Endothelial cell of umbilical vein (primary cell): ENCODE data around the gene KLHL26. TPM values are rescaled to one million over a fixed set of nuclear protein-coding genes. Genes with fewer than 3 reads are reported as not detected.

ENCODE experiments used
- BruUV-seq: library from RNA; stranded (reverse); fragments of 400-500 nt; replicated peaks from 2 replicates; lab custom pipeline; 2021; lab: Mats Ljungman, UMichigan
- CTCF ChIA-PET: fragments of 300-600, 350-600 bp; sonication (Branson Sonifier 250); formaldehyde crosslinking; loops from one replicate; lab custom pipeline; 2021; ENCODE audit warnings: antibody characterized with exemption, inconsistent platforms; lab: Charles Lee
- POLR2A ChIA-PET: fragments of 300-600, 350-600 bp; sonication (Branson Sonifier 250); formaldehyde crosslinking; loops from one replicate; lab custom pipeline; 2021; ENCODE audit warnings: antibody characterized with exemption, inconsistent platforms; lab: Charles Lee
- DNase-seq: peaks from one replicate; pipeline ENCODE4 v3.0.0-alpha.2; 2011; ENCODE audit warnings: low read depth, low spot score
- FAIRE-seq: peaks from 2 replicates; lab custom pipeline; 2011; peaks lifted over from hg19 to GRCh38; lab: Jason Lieb, UNC
- H2AFZ ChIP-seq: 2 replicates; pipeline ENCODE4 v1.6.0; 2012; ENCODE audit warnings: low read depth, low read length, control low read depth, inconsistent platforms
- H3K27ac ChIP-seq: 2 replicates; pipeline ENCODE4 v1.5.1; 2011; ENCODE audit warnings: low read depth, mild to moderate bottlenecking, control low read depth, low read length, moderate library complexity; ENCODE audit not compliant: insufficient read depth
- H3K27me3 ChIP-seq, 2 experiments: 2 replicates each; pipeline versions ENCODE4 v1.6.0 to v1.6.1; 2011; ENCODE audit warnings: low read length in 2 of 2, mixed read lengths in 1 of 2; ENCODE audit not compliant: control insufficient read depth in 2 of 2, insufficient read depth in 2 of 2
- H3K36me3 ChIP-seq, 2 experiments: 2 replicates in 1 of 2; 3 replicates in 1 of 2; pipeline ENCODE4 v1.5.1; 2011; ENCODE audit warnings: low read length in 2 of 2, mild to moderate bottlenecking in 1 of 2, moderate library complexity in 1 of 2; ENCODE audit not compliant: control insufficient read depth in 2 of 2, insufficient read depth in 2 of 2; ENCODE audit errors: extremely low read depth in 1 of 2
- H3K4me1 ChIP-seq: 3 replicates; pipeline ENCODE4 v1.5.1; 2011; ENCODE audit warnings: mild to moderate bottlenecking, low read length; ENCODE audit not compliant: control insufficient read depth, insufficient read depth; ENCODE audit errors: extremely low read depth
- H3K4me2 ChIP-seq: 2 replicates; pipeline ENCODE4 v1.6.1; 2011; ENCODE audit warnings: low read length, control low read depth, mixed read lengths; ENCODE audit not compliant: insufficient read depth
- H3K4me3 ChIP-seq, 3 experiments: fragments of 200-600 bp in 1 of 3; sonication (generic), shearing (Covaris generic) in 1 of 3; replicated peaks in 1 of 3; 2 replicates each; pipeline ENCODE4 v1.5.1; 2011 to 2016; ENCODE audit warnings: control low read depth in 3 of 3, low read length in 3 of 3, mild to moderate bottlenecking in 2 of 3, inconsistent platforms in 1 of 3, low read depth in 1 of 3, moderate library complexity in 1 of 3; ENCODE audit not compliant: insufficient read depth in 1 of 3
- H3K79me2 ChIP-seq: 2 replicates; pipeline ENCODE4 v1.6.0; 2012; ENCODE audit warnings: low read length, inconsistent platforms; ENCODE audit not compliant: control insufficient read depth, insufficient read depth
- H3K9ac ChIP-seq: replicated peaks from 2 replicates; pipeline ENCODE3; 2011; ENCODE audit warnings: low read length, control low read depth; ENCODE audit not compliant: insufficient read depth; ENCODE audit errors: extremely low read depth
- H3K9me1 ChIP-seq: replicated peaks from 3 replicates; pipeline ENCODE4 v1.6.0; 2011; ENCODE audit warnings: mild to moderate bottlenecking, low read length; ENCODE audit not compliant: control insufficient read depth, insufficient read depth; ENCODE audit errors: extremely low read depth
- H3K9me3 ChIP-seq: replicated peaks from 2 replicates; pipeline ENCODE4 v1.5.1; 2012; ENCODE audit warnings: low read length, inconsistent platforms; ENCODE audit not compliant: control insufficient read depth, insufficient read depth
- H4K20me1 ChIP-seq: replicated peaks from 2 replicates; pipeline ENCODE3; 2011; ENCODE audit warnings: mild to moderate bottlenecking, low read length; ENCODE audit not compliant: control insufficient read depth, insufficient read depth; ENCODE audit errors: extremely low read depth
- CTCF ChIP-seq, 2 donors: IDR thresholded peaks; 1 replicate in 1 of 2; 2 replicates in 1 of 2; pipeline ENCODE4 v1.5.1; 2011; ENCODE audit warnings: low read length in 2 of 2, mild to moderate bottlenecking in 2 of 2, moderate library complexity in 2 of 2, control low read depth in 1 of 2, inconsistent platforms in 1 of 2, low read depth in 1 of 2; ENCODE audit not compliant: insufficient read depth in 1 of 2; ENCODE audit errors: extremely low read depth in 1 of 2
- EZH2 ChIP-seq: IDR thresholded peaks from 2 replicates; pipeline ENCODE4 v1.6.1; 2012; ENCODE audit warnings: borderline replicate concordance, low read depth, mild to moderate bottlenecking, moderate library complexity, low read length, inconsistent platforms; ENCODE audit not compliant: severe bottlenecking
- FOS ChIP-seq: IDR thresholded peaks from 2 replicates; pipeline ENCODE4 v1.6.1; 2011; ENCODE audit warnings: mild to moderate bottlenecking, low read length, moderate library complexity, borderline replicate concordance; ENCODE audit not compliant: insufficient read depth
- GATA2 ChIP-seq: IDR thresholded peaks from 2 replicates; pipeline ENCODE4 v1.7.0; 2011; ENCODE audit warnings: low read depth, mild to moderate bottlenecking, moderate library complexity, mixed read lengths, low read length; ENCODE audit not compliant: insufficient read length, insufficient read depth
- JUN ChIP-seq: IDR thresholded peaks from 2 replicates; pipeline ENCODE4 v1.6.1; 2011; ENCODE audit warnings: borderline replicate concordance, low read depth; ENCODE audit not compliant: insufficient read length, insufficient read depth
- MYC ChIP-seq: IDR thresholded peaks from one replicate; pipeline ENCODE4 v1.6.1; 2011; ENCODE audit warnings: mild to moderate bottlenecking, low read depth, low read length
- POLR2A ChIP-seq: IDR thresholded peaks from 2 replicates; pipeline ENCODE4 v1.6.1; 2012; ENCODE audit warnings: low read depth, mild to moderate bottlenecking, control low read depth, low read length
- POLR2AphosphoS5 ChIP-seq: IDR thresholded peaks from 2 replicates; pipeline ENCODE4 v1.6.1; 2012; ENCODE audit warnings: low read depth, mild to moderate bottlenecking, control low read depth, low read length, moderate library complexity; ENCODE audit not compliant: insufficient read depth
- dilution Hi-C: fragments of 300-500 bp; cut with MboI; formaldehyde crosslinking; loops from one replicate; pipeline ENCODE4 v1.15.0; 2019; ENCODE audit warnings: low sequenced_read_pairs; ENCODE audit not compliant: extremely low pct_ligation_motif_present
- intact Hi-C: fragments of 100-400 bp; cut with micrococcal nuclease; formaldehyde crosslinking; loops from one replicate; pipeline ENCODE4 v1.10.0; 2022
- polyA plus RNA-seq, 4 experiments: library from polyadenylated mRNA; depleted of rRNA in 3 of 4; stranded (reverse) in 3 of 4; unstranded in 1 of 4; fragments of >200 nt; gene quantifications; 2 replicates each; pipeline versions ENCODE4 v1.2.1 to v1.2.3, GENCODE V29; 2011 to 2012; ENCODE audit warnings: missing spikeins in 1 of 4
- total RNA-seq: library from RNA; stranded (reverse); gene quantifications from 2 replicates; pipeline ENCODE4 v1.2.3, GENCODE V29; 2021
- TF ChIP-seq, protein P1 (sequence below): IDR thresholded peaks from 2 replicates; pipeline ENCODE4 v1.6.1; 2011; ENCODE audit not compliant: insufficient read depth, insufficient read length

KLHL26 gene
- total and polyA plus RNA-seq, 2 donors (not counting 3 experiments of a cell fraction or from before 2014, with no cell fraction given): 2.4 to 6.2 TPM

DNA sequence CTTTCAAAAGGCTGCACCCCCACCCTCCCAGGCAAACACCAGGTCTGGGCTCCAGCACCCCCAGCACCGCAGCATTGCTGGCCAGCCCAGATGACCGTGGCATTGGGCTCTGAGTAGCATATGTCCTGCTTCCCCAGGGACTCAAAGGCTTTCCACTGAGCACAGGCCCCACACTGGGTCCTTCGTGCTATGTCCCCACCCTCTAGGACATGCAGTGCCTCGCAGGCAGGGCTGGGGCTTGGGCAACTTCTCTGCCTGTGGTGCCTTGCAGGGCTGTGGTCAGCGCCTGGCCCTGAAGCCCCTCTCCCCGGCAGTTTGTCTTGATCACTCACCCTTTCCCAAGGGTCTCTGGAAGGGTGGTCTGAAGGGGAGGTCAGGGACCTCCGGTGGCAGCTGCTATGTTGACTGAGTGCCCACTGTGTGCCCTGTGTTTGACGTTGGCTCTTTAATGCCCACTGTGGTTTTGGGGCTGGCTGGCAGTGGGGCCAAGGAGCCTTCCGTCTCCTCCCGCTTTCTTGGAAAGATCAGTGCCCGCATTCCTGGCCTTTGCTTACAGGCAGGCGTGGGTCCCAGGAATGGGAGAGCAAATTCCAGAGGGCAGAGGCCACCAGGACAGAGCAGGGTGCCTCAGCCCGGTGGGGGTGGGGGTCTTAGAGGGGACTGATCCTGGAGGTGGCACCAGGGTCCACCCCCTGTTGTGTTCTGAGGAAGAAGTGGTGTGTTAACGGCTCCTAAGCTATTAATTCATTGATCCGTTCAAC is 26.3 kb downstream of the KLHL26 start:
- peaks cover 3% of the 10 kb centered on the region for H3K4me1 ChIP-seq
- no peak overlapping the region for H3K9ac ChIP-seq
- CTCF ChIA-PET: no interaction called here
- H3K4me3 ChIP-seq: no peak overlapping the region
- no peak for TF ChIP-seq CTCF (IDR thresholded peaks at IDR 0.05; ENCODE audit: extremely low read depth in 1 of 2, insufficient read depth in 1 of 2, low read depth in 1 of 2, low read length in 2 of 2)
- TF ChIP-seq EZH2: no peak
- no peak for TF ChIP-seq POLR2AphosphoS5
- no peak for TF ChIP-seq MYC
- TF ChIP-seq JUN: no peak
- TF ChIP-seq, protein P1, sequence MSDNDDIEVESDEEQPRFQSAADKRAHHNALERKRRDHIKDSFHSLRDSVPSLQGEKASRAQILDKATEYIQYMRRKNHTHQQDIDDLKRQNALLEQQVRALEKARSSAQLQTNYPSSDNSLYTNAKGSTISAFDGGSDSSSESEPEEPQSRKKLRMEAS: no peak
- no peak for TF ChIP-seq GATA2
- TF ChIP-seq POLR2A: no peak
- TF ChIP-seq FOS: no peak
- no peak overlapping the region for H2AFZ ChIP-seq
- POLR2A ChIA-PET: no interaction called here
- no TSS peak for BruUV-seq
- no peak overlapping the region for H3K4me2 ChIP-seq
- intact Hi-C loops (no loop called here), dilution Hi-C loops (no loop called here)
- peaks cover under 1 to 5% of the 10 kb centered on the region in 2 experiments for H3K36me3 ChIP-seq
- H3K9me3 ChIP-seq: no peaks in the 10 kb centered on the region
- H3K27ac ChIP-seq: no peak overlapping the region
- no peaks in the 10 kb centered on the region for H3K27me3 ChIP-seq
- FAIRE-seq (no peak), DNase-seq (no peak)
- H3K79me2 ChIP-seq: no peaks in the 10 kb centered on the region
- no peaks in the 10 kb centered on the region for H3K9me1 ChIP-seq
- no peaks in the 10 kb centered on the region for H4K20me1 ChIP-seq
